Ovary (tissue), 3 donors: ENCODE results near the gene NT5C3B.

ENCODE experiments used
- CTCF ChIP-seq, 3 donors: fragments of 450-650 bp in 2 of 3; fragments of 200-600 bp in 1 of 3; IDR thresholded peaks; one replicate each; pipeline versions ENCODE4 v1.5.1 to v1.8.0; 2016 to 2022; ENCODE audit warnings: antibody characterized with exemption in 3 of 3, mild to moderate bottlenecking in 1 of 3
- POLR2A ChIP-seq: fragments of 450-650 bp; IDR thresholded peaks from one replicate; pipeline ENCODE4 v1.6.1; 2017; ENCODE audit warnings: antibody characterized with exemption, mild to moderate bottlenecking, moderate library complexity
- donor health status: DM: no; HTN: no; CAD: no.

DNA sequence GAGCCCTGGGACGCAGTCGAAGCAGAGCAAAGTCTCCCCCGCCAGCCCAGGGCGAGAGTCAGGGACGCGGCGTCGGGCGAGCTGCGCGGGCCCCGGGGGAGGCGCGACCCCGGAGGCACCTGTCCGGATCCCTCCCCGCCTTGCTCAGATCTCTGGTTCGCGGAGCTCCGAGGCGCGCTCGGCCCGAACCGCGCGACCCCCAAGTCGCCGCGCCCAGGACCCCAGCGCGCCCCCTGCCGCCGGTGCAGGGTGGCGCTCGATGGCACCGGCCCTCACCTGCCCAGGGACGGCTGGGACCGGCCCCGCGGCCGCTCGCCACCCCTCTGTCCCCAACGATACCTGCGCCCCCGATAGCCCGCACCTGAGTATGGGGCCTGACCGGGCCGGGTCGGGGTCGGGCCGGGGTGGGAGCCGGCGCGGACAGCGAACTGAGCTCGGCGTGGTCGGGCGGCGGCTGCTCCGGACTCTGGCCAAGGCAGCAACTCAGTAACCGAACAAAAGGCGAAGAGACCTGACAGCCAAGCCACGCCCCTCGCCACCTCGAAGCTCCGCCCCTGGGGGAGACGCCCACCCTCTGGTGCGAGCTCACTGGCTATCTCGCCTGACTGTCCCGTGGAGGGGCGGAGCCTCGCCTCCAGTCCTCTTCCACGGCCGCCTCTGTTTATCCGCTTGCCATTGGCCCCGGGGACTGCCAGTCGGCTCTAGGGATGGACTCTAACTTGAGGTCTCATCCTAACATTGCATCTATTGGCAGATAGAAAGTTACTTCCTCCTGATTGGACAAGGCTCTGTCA is 49.6 kb downstream of the NT5C3B start, which contains the start of gene JUP:
- peak; percentile 15 to 76 (median 74) for TF ChIP-seq CTCF (IDR thresholded peaks at IDR 0.05)
- peak; percentile 95 for TF ChIP-seq POLR2A
